Right lobe of liver (tissue), 6 donors: ENCODE results near the gene SLC44A2. TPM values are rescaled to one million over a fixed set of nuclear protein-coding genes. Genes with fewer than 3 reads are reported as not detected.

Experiments used
- ATAC-seq, 4 donors: fragments of 200-7000 bp; cut with Tn5 transposase; one replicate each; pipeline ENCODE4 v1.9.1; 2020; ENCODE audit warnings: mild to moderate bottlenecking in 4 of 4, moderate library complexity in 4 of 4
- DNase-seq, 3 donors: peaks; one replicate each; pipeline ENCODE4 v3.0.0-alpha.2; 2020
- H3K27ac ChIP-seq, 3 donors: fragments of 200-600 bp; one replicate each; pipeline ENCODE4 v1.8.0; 2022
- H3K27me3 ChIP-seq, 2 donors: fragments of 200-600 bp; one replicate each; pipeline ENCODE4 v1.8.0; 2022
- H3K36me3 ChIP-seq, 4 donors: fragments of 200-600 bp; sonication (generic) in 1 of 4; one replicate each; pipeline versions ENCODE4 v1.5.1 to v1.8.0; 2017 to 2022; ENCODE audit warnings: control low read depth in 1 of 4
- H3K4me1 ChIP-seq, 4 donors: fragments of 200-600 bp; sonication (generic) in 1 of 4; one replicate each; pipeline versions ENCODE4 v1.5.1 to v1.8.0; 2017 to 2022; ENCODE audit warnings: control low read depth in 1 of 4
- H3K4me3 ChIP-seq, 3 donors: fragments of 200-600 bp; one replicate each; pipeline ENCODE4 v1.8.0; 2022
- H3K9me3 ChIP-seq, 4 donors: fragments of 200-600 bp; sonication (generic) in 1 of 4; one replicate each; pipeline versions ENCODE4 v1.5.1 to v1.8.0; 2017 to 2022; ENCODE audit warnings: control low read depth in 1 of 4
- CTCF ChIP-seq, 4 donors: fragments of 200-600 bp in 3 of 4; fragments of 450-650 bp in 1 of 4; IDR thresholded peaks; one replicate each; pipeline versions ENCODE4 v1.5.1 to v1.8.0; 2016 to 2022; ENCODE audit warnings: antibody characterized with exemption in 4 of 4, mild to moderate bottlenecking in 2 of 4
- POLR2A ChIP-seq: fragments of 450-650 bp; IDR thresholded peaks from one replicate; pipeline ENCODE4 v1.6.1; 2017; ENCODE audit warnings: antibody characterized with exemption, mild to moderate bottlenecking
- WGBS: methylation state at CpG from one replicate; pipeline ENCODE4 v1.1.6; 2018; ENCODE audit warnings: low coverage, low lambda C conversion rate; ENCODE audit not compliant: insufficient coverage; ENCODE audit errors: missing lambda C conversion rate; 5-methylcytosine and 5-hydroxymethylcytosine counted together
- intact Hi-C, 2 donors: fragments of 100-400 bp; cut with DNase I; formaldehyde crosslinking; loops; one replicate each; pipeline versions ENCODE4 v1.11.2 to v1.14.1; 2022
- total RNA-seq, 6 experiments: library from RNA; depleted of rRNA in 2 of 6; stranded (reverse); fragments of >200 nt in 2 of 6; fragmentation: NEBNext Ultra II Directional in 3 of 6; extraction: Animal tissue kit (Norgen Biotek cat#: 25700) in 3 of 6; gene quantifications; one replicate each; pipeline versions ENCODE4 v1.1.0 to v1.2.4, GENCODE V29; 2016 to 2023
- donor health status: DM: no; HTN: yes; CAD: no.
- donor health status: DM: no; HTN: no; CAD: no.
- donor health status: DM: no; HTN: no; CAD: no.
- donor health status: DM: no; HTN: yes; CAD: no.
- donor health status: DM: no; HTN: yes; CAD: no.

The SLC44A2 gene
- total RNA-seq, 6 experiments from 2014 or later, result 11.7 to 18.5 (median 15.6) TPM

GRCh38 chr19:10593148-10593547, 32.2 kb upstream of the SLC44A2 start:
- intact Hi-C loops, result no loop called here
- Histone ChIP-seq H3K27me3 (no peaks in the 10 kb centered on the region), H3K9me3 (no peaks in the 10 kb centered on the region), H3K36me3 (no peaks in the 10 kb centered on the region), H3K4me3 (no peak overlapping the region), H3K27ac (peak overlapping the region in 1 of 3 donors; percentile 51), H3K4me1 (no peaks in the 10 kb centered on the region)
- ATAC-seq, result no peak
- DNase-seq, result no peak
- 83% methylated on average over 5 of the region's 7 CpGs for WGBS
- no peak for TF ChIP-seq POLR2A
- TF ChIP-seq CTCF (IDR thresholded peaks at IDR 0.05), result no peak

DNA sequence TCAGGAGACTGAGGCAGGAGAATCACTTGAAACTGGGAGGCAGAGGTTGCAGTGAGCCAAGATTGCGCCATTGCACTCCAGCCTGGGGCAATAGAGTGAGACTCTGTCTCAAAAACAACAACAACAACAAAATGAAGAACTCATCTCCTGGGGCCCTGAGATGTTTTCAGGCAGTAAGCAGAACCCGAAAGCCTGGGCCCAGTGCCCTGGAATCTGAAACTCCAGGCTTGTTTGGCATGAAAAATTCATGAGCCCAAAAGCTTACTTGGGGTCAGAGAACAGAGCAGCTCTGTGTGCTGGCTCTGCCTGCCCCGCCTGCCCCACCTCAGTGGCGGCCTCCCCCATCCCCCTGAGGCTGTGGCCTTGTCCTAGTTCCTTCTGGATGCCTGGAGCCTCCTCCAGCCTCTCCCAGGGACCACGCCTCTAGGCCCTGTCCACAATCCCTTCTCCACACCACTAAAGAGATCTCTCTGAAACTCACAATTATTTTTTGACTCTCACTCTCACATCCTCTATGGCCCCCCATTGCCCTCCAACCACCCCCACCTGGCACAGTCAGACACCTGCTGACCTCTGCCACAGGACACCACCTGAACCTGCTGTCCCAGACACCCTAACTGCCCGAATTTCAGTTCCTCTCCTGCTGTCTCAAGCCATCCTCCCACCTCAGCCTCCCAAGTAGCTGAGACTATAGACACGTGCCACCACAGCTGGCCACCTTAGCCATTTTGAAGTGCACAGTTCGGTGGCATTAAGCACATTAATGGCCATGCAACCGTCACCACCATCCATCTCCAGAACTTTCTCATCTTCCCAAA, 31.3 kb upstream of the SLC44A2 start:
- TF ChIP-seq CTCF (IDR thresholded peaks at IDR 0.05) (no peak), POLR2A (no peak)
- ATAC-seq, result peak; percentile 28 to 64 (median 60)

DNA sequence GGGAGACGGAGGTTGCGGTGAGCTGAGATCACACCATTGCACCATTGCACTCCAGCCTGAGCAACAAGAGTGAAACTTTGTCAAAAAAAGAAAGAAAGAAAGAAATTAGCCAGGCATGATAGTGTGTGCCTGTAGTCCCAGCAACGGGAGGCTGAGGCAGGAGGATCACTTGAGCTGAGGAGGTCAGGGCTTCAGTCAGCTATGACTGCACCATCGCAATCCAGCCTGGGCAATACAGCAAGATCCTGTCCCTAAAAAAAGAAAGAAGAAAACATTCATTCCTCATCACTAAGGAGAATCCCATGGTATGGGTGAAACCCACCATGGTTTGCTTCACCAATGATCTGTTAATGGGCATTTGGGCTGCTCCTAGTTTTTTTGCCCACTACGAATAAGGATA, 25.2 kb upstream of the SLC44A2 start:
- DNase-seq (no peak), ATAC-seq (no peak)
- intact Hi-C loops, result no loop called here
- no peak overlapping the region for H3K4me3 ChIP-seq
- no peak overlapping the region for H3K27ac ChIP-seq
- H3K4me1 ChIP-seq, result no peaks in the 10 kb centered on the region
- H3K27me3 ChIP-seq, result no peaks in the 10 kb centered on the region
- no peaks in the 10 kb centered on the region for H3K36me3 ChIP-seq
- no peak for TF ChIP-seq POLR2A
- TF ChIP-seq CTCF (IDR thresholded peaks at IDR 0.05), result no peak
- H3K9me3 ChIP-seq, result no peaks in the 10 kb centered on the region
- 79% methylated on average over 4 of the region's 5 CpGs for WGBS

More for the DNA sequence above, 31.3 kb upstream of the SLC44A2 start:
- Histone ChIP-seq H3K27me3 (no peaks in the 10 kb centered on the region), H3K36me3 (no peaks in the 10 kb centered on the region), H3K27ac (peak overlapping the region in 1 of 3 donors; percentile 51), H3K4me1 (no peaks in the 10 kb centered on the region), H3K9me3 (no peaks in the 10 kb centered on the region), H3K4me3 (no peak overlapping the region)
- 71% methylated on average over 7 of the region's 9 CpGs for WGBS
- intact Hi-C loops, result no loop called here
- peak in 1 of 3 donors; percentile 64 for DNase-seq

DNA sequence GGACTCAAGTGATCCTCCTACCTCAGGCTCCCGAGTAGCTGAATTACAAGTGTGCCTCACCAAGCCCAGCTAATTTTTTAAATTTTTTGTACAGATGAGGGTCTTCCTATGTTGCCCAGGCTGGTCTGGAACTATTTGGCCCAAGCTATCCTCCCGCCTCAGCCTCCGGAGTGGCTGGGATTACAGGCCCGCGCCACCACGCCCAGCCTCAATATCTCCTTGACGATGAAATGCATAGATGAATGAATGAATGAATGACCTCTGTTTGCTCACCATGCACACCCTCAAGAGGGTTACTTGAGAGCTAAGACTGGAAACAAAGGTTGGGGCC, 23.4 kb upstream of the SLC44A2 start:
- DNase-seq, result no peak
- no peak overlapping the region for H3K27ac ChIP-seq
- no peaks in the 10 kb centered on the region for H3K36me3 ChIP-seq
- H3K27me3 ChIP-seq, result no peaks in the 10 kb centered on the region
- TF ChIP-seq CTCF (IDR thresholded peaks at IDR 0.05) (no peak), POLR2A (no peak)
- 23% methylated on average over 7 of the region's 7 CpGs for WGBS
- intact Hi-C loops, result no loop called here
- H3K4me1 ChIP-seq, result no peaks in the 10 kb centered on the region
- no peak overlapping the region for H3K4me3 ChIP-seq
- no peak for ATAC-seq
- no peaks in the 10 kb centered on the region for H3K9me3 ChIP-seq
